Duodenal mucosa (tissue), 2 donors: ENCODE results near the gene PTPRG.
"Not testable (repeated sequence)": the region's sequence is repeated elsewhere in the genome, so short reads cannot be mapped to it uniquely, and the experiment has no call there.

Experiments used
- H3K27ac ChIP-seq: one replicate; pipeline ENCODE4 v1.7.0; 2013; ENCODE audit warnings: low read depth, low read length
- H3K27me3 ChIP-seq, 2 donors: one replicate each; pipeline ENCODE4 v1.7.0; 2013; ENCODE audit warnings: low read length in 2 of 2, control low read depth in 1 of 2; ENCODE audit not compliant: insufficient read depth in 2 of 2, control insufficient read depth in 1 of 2
- H3K36me3 ChIP-seq, 2 donors: one replicate each; pipeline ENCODE4 v1.7.0; 2013; ENCODE audit warnings: low read length in 2 of 2, control low read depth in 1 of 2; ENCODE audit not compliant: insufficient read depth in 2 of 2, control insufficient read depth in 1 of 2
- H3K4me1 ChIP-seq, 2 donors: one replicate each; pipeline ENCODE4 v1.7.0; 2013; ENCODE audit warnings: low read length in 2 of 2, control low read depth in 1 of 2; ENCODE audit not compliant: insufficient read depth in 2 of 2, control insufficient read depth in 1 of 2
- H3K4me3 ChIP-seq, 2 donors: one replicate each; pipeline ENCODE4 v1.7.0; 2013; ENCODE audit warnings: low read length in 2 of 2, low read depth in 1 of 2
- H3K9ac ChIP-seq, 2 donors: one replicate each; pipeline ENCODE4 v1.7.0; 2013; ENCODE audit warnings: low read length in 2 of 2, low read depth in 1 of 2
- H3K9me3 ChIP-seq, 2 donors: one replicate each; pipeline ENCODE4 v1.7.0; 2013; ENCODE audit warnings: low read length in 2 of 2, control low read depth in 1 of 2; ENCODE audit not compliant: control insufficient read depth in 1 of 2

Gene PTPRG

DNA sequence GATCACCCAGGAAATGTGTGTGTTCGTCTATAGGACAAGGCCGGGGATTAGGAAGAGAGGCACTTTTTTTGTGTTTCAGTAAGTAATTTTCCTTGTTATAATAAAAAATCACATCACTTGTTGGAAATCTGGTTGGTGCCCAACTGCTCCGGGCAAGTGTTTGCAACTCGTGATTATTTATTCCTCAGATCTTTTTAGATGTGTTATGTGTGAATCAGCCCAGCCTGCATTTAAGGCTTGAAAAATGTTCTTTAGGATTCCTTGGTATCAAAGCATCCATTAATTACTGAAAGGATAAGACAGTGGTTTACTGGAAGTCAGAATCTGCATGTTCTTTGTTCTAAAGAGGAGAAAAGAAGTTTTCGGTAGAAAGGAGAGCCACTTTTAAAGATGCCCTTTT is 466.4 kb downstream of the PTPRG start:
- Histone ChIP-seq H3K36me3 (no peaks in the 10 kb centered on the region), H3K9ac (no peak overlapping the region), H3K27ac (no peak overlapping the region), H3K9me3 (no peaks in the 10 kb centered on the region), H3K27me3 (no peaks in the 10 kb centered on the region), H3K4me1 (no peaks in the 10 kb centered on the region), H3K4me3 (no peak overlapping the region)

- H3K27ac ChIP-seq = no peak overlapping the region
Measured at GRCh38 chr3:62028236-62028635, 466.9 kb downstream of the PTPRG start.

GRCh38 chr3:62032738-62033137 is 471.4 kb downstream of the PTPRG start:
- Histone ChIP-seq H3K9me3 (no peaks in the 10 kb centered on the region), H3K27ac (no peak overlapping the region), H3K36me3 (no peaks in the 10 kb centered on the region), H3K4me1 (no peaks in the 10 kb centered on the region), H3K27me3 (no peaks in the 10 kb centered on the region), H3K9ac (no peak overlapping the region), H3K4me3 (no peak overlapping the region)

More at GRCh38 chr3:62028236-62028635, 466.9 kb downstream of the PTPRG start:
- H3K9ac ChIP-seq = no peak overlapping the region
- no peak overlapping the region for H3K4me3 ChIP-seq
- no peaks in the 10 kb centered on the region for H3K4me1 ChIP-seq
- H3K9me3 ChIP-seq = no peaks in the 10 kb centered on the region
- no peaks in the 10 kb centered on the region for H3K27me3 ChIP-seq
- H3K36me3 ChIP-seq = no peaks in the 10 kb centered on the region

- no peaks in the 10 kb centered on the region for H3K36me3 ChIP-seq
- H3K27ac ChIP-seq = no peak overlapping the region
- no peaks in the 10 kb centered on the region for H3K4me1 ChIP-seq
- no peak overlapping the region for H3K9ac ChIP-seq
- no peak overlapping the region for H3K4me3 ChIP-seq
- no peaks in the 10 kb centered on the region for H3K27me3 ChIP-seq
- H3K9me3 ChIP-seq = no peaks in the 10 kb centered on the region
Measured at GRCh38 chr3:62035402-62036057, 474.2 kb downstream of the PTPRG start.

DNA sequence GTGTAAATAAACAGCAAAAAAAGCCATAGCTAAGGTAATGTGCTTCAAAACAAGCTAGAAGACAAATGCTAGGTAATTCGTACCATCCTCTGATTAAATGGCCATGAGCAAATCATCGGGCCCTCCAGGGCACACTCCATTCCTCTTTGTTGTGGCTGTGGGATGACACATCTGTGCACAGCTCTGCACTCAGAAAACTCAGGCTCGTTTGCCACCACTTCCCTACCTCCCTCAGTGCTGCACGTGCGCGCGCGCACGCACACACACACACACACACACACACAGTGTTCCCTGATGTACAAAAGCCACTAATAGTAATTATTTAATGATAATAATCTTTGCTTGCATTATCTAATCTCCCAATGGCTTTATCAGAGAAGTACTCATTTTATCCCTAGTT is 475.4 kb downstream of the PTPRG start:
- no peak overlapping the region for H3K9ac ChIP-seq
- no peaks in the 10 kb centered on the region for H3K9me3 ChIP-seq
- H3K27me3 ChIP-seq = no peaks in the 10 kb centered on the region
- H3K27ac ChIP-seq = no peak overlapping the region
- no peaks in the 10 kb centered on the region for H3K4me1 ChIP-seq
- H3K4me3 ChIP-seq = no peak overlapping the region
- no peaks in the 10 kb centered on the region for H3K36me3 ChIP-seq

DNA sequence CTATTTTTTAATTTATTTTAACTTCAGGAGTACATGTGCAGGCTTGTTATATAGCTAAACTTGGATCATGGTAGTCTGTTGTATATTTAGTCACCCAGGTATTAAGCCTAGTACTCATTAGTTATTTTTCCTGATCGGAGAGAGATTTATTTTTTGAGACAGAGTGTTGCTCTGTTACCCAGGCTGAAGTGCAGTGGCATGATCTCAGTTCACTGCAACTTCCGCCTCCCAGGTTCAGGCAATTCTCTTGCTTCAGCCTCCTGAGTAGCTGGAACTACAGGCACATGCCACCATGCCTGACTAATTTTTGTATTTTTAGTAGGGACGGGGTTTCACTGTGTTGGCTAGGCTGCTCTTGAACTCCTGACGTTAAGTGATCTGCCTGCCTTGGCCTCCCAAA is 477.4 kb downstream of the PTPRG start:
- H3K36me3 ChIP-seq, H3K27ac ChIP-seq, H3K27me3 ChIP-seq, H3K4me3 ChIP-seq, H3K9me3 ChIP-seq, H3K9ac ChIP-seq, H3K4me1 ChIP-seq: not testable (repeated sequence)

GRCh38 chr3:62039586-62039985 is 478.2 kb downstream of the PTPRG start:
- Histone ChIP-seq H3K4me3 (no peak overlapping the region), H3K27ac (no peak overlapping the region), H3K27me3 (no peaks in the 10 kb centered on the region), H3K36me3 (no peaks in the 10 kb centered on the region), H3K9ac (no peak overlapping the region), H3K4me1 (no peaks in the 10 kb centered on the region), H3K9me3 (no peaks in the 10 kb centered on the region)

DNA sequence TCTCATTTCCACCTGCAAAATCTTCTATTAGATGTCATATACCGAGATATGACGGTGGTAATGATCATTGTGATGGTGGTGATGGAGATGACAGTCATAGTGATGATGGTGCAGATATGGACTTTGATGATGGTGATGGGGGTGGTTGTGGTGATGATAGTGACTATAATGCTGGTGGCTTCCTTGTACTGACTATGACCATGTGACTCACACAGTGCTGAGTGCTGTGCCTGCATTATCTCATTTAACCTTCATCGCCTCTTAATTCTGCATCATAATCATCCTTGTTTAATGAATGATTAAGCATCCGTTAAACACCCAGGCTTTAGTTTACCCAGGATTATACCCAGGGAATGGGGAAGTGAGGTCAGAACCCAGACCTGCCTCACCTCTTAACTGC is 480.3 kb downstream of the PTPRG start:
- Histone ChIP-seq H3K9ac (no peak overlapping the region), H3K4me1 (no peaks in the 10 kb centered on the region), H3K27ac (no peak overlapping the region), H3K27me3 (no peaks in the 10 kb centered on the region), H3K36me3 (no peaks in the 10 kb centered on the region), H3K9me3 (no peaks in the 10 kb centered on the region), H3K4me3 (no peak overlapping the region)

GRCh38 chr3:62044874-62045411 is 483.6 kb downstream of the PTPRG start:
- no peaks in the 10 kb centered on the region for H3K4me1 ChIP-seq
- no peak overlapping the region for H3K9ac ChIP-seq
- H3K9me3 ChIP-seq = no peaks in the 10 kb centered on the region
- no peak overlapping the region for H3K4me3 ChIP-seq
- H3K27me3 ChIP-seq = no peaks in the 10 kb centered on the region
- H3K36me3 ChIP-seq = no peaks in the 10 kb centered on the region
- no peak overlapping the region for H3K27ac ChIP-seq

DNA sequence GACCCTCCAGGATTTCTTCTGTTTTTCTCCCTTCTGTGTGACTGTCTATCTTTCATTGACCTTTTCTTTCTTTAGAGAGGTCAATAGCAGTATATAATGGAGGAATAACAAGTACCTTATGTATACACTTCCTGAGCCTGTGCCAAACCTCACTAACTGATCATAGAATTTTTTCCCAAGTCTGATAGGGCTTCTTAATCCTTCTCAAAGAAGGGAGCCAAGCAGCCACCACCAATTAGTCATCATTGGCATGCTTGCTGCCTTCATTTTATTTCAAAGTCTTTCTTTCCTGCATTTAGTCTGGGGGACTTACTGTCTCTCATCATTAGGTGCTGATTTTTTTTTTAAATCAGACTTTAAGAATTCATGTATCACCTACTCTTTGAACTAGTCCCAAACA is 485.0 kb downstream of the PTPRG start:
- Histone ChIP-seq H3K9ac (no peak overlapping the region), H3K4me1 (no peaks in the 10 kb centered on the region), H3K4me3 (no peak overlapping the region), H3K27ac (no peak overlapping the region), H3K36me3 (no peaks in the 10 kb centered on the region), H3K9me3 (no peaks in the 10 kb centered on the region), H3K27me3 (no peaks in the 10 kb centered on the region)
